ENCODE measurements around the gene RALGAPB.
"Not testable (repeated sequence)": the region's sequence is repeated elsewhere in the genome, so short reads cannot be mapped to it uniquely, and the experiment has no call there.

The RALGAPB gene

DNA sequence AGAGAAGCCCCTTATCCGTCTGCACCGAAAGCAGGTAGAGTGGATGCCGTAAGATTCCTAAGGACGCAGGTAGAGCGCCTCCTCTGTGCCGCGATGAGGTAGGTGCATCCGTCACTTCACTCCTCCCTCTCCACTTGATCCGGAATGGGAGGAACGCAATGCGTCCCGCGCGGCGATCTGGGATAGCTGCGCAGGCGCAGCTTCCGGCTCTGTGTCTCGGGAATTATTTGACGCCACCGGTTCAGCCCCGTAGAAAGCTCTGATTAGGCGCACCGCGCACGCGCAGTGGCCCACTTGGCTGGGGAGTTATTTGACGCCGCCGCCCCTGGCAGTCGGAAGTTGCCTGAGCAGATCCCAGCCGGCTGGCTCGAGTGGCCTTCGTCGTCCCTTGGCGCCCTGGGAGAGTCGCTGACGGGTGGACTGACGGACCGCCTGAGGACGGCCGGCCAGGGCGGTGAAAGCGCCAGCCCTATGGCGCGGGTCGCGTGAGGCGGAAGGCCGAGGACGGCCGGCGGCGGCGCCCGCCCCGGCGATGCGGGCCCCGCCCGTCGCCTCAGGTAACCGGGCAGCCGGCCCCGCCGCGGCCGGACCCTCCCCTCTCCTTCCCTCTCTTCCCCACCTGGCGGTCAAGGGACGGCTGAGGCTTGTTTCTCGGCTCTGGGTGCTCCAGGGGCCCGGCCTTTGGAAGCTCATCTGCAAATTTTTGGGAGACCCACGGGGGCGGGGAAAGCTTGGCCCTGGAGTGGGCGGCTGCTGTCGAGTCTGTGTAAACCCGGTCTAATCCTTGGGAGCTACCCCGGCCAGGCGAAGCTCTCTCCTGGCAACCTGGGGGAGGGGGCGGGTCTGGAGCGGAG is at the start of gene RALGAPB:
TSS of gene RALGAPB (plus strand) at position 331 of the 854 bp plus-strand sequence. CDS start 15,590 bp downstream, outside the sequence.
- peak; percentile 98 for DNase-seq (ENCODE audit: low read depth)

DNA sequence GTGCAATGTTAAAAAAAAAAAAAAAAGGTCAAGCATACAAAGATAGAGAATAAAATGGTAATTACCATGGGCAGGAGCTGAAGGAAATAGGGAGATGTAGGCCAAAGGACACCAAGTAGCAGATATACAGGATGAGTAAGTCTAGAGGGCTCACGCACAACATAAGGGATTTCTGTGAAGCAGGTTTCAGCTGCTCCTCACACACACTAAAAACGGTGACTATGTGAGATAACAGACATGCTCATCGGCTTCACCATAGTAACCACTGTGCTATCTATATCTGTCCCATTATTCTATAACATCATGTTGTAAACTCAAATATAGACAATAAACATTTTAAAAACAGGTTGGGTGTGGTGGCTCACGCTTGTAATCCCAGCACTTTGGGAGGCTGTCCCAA is 49.1 kb upstream of the RALGAPB start:
- DNase-seq (ENCODE audit: low read depth), result no peak

GRCh38 chr20:38424401-38424800 is 48.2 kb upstream of the RALGAPB start:
- DNase-seq (ENCODE audit: low read depth), result no peak

DNA sequence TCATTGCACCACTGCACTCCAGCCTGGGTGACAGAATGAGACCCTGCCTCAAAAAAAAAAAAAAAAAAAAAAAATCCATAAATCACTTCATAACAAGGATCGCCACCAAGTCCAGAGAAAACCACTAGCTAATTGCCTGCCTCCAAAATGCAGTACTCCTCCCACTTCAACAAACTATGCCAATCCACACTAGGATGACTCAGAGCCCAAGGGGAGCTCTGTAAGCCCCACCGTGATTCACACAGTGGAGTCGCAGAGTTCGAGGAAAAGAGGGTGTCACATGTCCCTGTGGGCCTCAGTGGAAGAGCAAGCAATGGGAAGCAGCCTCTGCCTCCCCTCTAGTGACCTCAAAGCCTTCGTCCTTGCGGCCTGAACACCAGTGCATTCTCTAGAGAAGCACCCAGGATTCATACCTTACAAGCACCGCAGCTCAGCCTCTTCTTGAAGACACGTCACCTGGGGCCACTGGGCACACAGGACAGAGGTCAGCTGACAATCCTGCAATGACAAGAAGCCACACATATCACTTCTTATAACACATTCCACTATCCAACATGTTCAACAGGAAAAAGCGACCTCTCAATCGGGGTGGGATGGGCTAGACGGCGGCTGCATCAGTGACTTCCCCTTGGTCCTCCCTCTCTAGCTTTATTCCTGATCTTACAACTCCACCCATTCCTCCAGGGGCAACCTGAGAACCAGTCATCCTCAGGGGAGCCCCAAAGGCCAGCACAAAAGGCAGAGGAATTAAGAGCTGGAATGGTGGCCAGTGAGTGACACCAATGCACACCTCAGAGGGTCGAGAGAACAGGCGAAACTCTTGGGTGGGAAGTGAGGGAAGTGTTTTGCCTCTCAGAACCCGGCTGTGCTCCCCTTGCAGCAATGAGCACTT is 46.4 kb upstream of the RALGAPB start:
- DNase-seq (ENCODE audit: low read depth), result peak; percentile 81

GRCh38 chr20:38427655-38428023 is 45.0 kb upstream of the RALGAPB start:
- DNase-seq (ENCODE audit: low read depth), result no peak

DNA sequence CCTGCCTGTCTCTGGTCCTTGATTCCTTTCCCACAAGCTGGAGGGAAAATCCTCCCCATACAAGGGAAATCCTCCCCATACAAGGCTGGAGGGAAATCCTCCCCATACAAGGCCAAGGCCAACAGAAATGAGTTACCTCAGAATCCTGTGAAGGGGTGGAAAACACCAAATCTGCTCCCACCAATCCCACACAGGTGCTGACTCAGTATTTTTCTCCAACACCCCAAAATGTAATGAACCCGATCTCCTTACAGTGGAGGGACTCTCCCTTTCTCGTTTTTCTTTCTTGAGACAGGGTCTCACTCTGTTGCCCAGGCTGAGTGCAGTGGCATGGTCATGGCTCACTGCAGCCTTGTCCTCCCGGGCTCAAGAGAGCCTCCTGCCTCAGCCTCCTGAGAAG is 43.8 kb upstream of the RALGAPB start:
- no peak for DNase-seq (ENCODE audit: low read depth)

DNA sequence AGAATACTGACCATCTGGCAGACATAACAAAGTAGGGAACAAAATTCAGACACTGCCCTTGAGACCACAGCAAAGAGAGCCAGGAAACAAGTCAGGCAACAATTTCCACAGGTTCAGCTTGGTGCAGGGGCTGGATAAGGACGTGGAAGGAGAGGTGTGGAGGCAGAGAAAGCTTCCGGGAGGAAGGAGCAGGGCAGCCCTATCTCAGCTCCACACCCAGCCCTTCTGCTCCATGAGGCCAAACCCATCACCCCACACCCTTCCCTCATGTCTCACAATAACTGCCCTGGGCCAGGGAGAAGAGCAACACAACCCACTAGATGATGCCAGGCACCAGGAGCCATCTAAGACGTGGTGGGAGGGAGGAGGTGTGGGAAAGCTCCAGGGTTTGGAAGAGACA is 43.3 kb upstream of the RALGAPB start:
- DNase-seq (ENCODE audit: low read depth), result no peak

- DNase-seq (ENCODE audit: low read depth), result no peak
These were observed 41.8 kb upstream of the RALGAPB start for GRCh38 chr20:38430679-38431325.

DNA sequence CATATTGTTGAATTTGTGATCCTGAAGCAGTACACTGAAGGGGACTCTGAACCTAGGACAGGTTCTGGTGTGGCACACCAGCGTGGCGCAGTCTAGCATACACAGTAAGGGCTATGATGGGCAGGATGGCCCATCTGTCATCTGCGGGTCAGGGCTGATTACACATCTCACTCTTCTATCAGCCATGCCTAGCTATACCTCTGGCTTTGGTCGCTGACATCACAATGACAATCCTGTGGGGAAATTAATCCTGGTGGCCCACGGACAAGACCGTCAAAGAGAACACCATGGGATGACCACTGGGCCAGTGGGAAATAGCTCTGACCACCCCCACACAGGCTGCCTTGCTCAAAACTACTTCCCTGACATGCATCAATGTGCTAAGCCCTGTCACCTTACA is 40.4 kb upstream of the RALGAPB start:
- no peak for DNase-seq (ENCODE audit: low read depth)

DNA sequence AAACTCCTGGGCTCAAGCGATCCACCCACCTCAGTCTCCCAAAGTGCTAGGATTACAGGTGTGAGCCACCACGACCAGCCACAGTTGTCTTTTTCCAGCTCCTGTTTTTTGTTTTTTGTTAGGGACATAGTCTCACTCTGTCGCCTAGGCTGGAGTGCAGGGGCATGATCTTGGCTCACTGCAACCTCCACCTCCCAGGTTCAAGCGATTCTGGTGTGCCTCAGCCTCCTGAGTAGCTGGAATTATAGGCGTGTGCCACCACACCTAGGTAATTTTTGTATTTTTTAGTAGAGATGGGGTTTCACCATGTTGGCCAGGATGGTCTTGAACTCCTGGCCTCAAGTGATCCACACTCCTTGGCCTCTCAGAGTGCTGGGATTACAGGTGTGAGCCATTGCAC is 39.8 kb upstream of the RALGAPB start:
- DNase-seq (ENCODE audit: low read depth), result not testable (repeated sequence)

GRCh38 chr20:38433304-38433972 is 39.2 kb upstream of the RALGAPB start:
- no peak for DNase-seq (ENCODE audit: low read depth)

GRCh38 chr20:38434301-38434741 is 38.3 kb upstream of the RALGAPB start:
- DNase-seq (ENCODE audit: low read depth), result no peak

GRCh38 chr20:38434770-38435554 is 37.7 kb upstream of the RALGAPB start, which contains the start of gene SNHG17:
Gene SNHG17 (minus strand): TSS chr20:38435328.
- DNase-seq (ENCODE audit: low read depth), result peak; percentile 82

DNA sequence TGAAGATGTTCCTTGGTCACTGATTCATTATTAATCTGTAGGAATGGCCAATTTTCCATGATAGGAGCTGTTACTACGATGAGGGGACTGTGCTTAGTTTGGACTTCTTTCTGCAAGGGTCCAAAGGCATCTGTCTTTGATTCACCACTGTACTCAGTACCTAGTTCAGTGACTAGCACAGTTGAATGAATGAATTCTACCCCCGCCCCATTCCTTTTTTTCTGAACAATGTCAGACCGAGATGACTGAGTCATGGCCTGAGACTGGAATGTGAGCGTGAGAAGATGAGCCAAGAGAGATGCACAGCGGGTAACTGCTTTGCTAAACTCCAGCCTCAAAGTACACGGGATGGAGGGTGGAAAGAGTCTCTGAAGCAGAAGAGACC is 37.1 kb upstream of the RALGAPB start:
- DNase-seq (ENCODE audit: low read depth), result no peak

- no peak for DNase-seq (ENCODE audit: low read depth)
These were observed 34.8 kb upstream of the RALGAPB start for GRCh38 chr20:38437796-38438195.

GRCh38 chr20:38441110-38441509 is 31.5 kb upstream of the RALGAPB start:
- DNase-seq (ENCODE audit: low read depth), result not testable (repeated sequence)

- DNase-seq (ENCODE audit: low read depth), result no peak
These were observed 30.7 kb upstream of the RALGAPB start for GRCh38 chr20:38441916-38442315.

DNA sequence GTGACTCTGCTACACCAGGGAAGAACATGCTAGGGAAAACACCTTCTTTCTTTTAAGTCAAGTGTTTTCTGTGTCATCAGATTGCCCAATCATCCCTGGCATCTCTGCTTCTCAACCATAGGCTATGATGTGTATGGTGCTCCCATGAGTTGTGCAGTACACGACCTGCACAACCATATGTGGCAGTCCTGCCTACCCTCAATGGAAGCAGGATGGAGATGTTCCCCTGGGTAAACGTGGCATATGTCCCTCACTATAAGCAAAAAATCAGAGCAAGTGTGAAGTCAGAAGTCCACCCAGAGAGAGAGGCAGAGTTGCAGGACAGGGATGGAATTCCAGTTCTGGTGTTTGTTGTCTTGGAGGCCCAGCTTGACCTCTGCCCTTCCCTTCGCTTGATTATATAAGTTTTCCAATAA is 27.3 kb upstream of the RALGAPB start:
- no peak for DNase-seq (ENCODE audit: low read depth)

DNA sequence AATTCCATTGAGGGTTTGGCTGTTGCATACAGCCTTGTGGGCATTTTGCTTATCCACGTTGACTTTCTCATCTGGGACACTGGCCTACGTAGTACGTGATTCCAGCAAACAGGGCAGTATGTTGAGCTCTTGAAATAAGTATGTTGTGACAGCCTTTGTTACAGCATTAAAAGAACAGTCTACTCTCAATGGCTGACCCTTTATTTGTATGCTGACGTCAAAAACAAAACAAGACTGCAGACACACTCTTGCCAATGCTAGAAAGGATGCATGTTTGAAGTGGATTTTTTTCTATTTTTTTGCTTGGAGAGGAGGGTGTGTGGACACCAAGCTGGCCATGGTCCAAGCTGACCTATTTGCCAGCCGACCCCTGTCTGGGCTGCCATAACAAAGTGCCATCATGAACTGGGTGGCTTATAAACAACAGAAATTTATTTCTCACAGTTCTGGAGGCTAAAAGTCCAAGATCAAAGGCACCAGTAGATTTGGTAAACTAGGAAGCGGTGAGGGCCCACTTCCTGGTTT is 26.7 kb upstream of the RALGAPB start:
- DNase-seq (ENCODE audit: low read depth), result no peak

GRCh38 chr20:38446441-38447209 is 26.0 kb upstream of the RALGAPB start:
- DNase-seq (ENCODE audit: low read depth), result peak; percentile 77
